Osteocyte (in vitro differentiated cells): Measurements from ENCODE around the gene ACR. TPM values are rescaled to one million over a fixed set of nuclear protein-coding genes. Genes with fewer than 3 reads are reported as not detected.

Source experiments
- DNase-seq: peaks from one replicate; pipeline ENCODE4 v3.0.0; 2021; ENCODE audit warnings: mixed read lengths; ENCODE audit not compliant: unreplicated experiment; ENCODE audit errors: extremely low spot score
- H3K27ac Mint-ChIP-seq: one replicate; pipeline ENCODE4 v1.8.0; 2021; ENCODE audit warnings: mild to moderate bottlenecking, mixed read lengths; ENCODE audit not compliant: unreplicated experiment
- H3K27me3 Mint-ChIP-seq: one replicate; pipeline ENCODE4 v1.8.0; 2021; ENCODE audit warnings: mixed read lengths; ENCODE audit not compliant: unreplicated experiment
- H3K36me3 Mint-ChIP-seq: one replicate; pipeline ENCODE4 v1.8.0; 2021; ENCODE audit warnings: mixed read lengths; ENCODE audit not compliant: unreplicated experiment
- H3K4me1 Mint-ChIP-seq: one replicate; pipeline ENCODE4 v1.8.0; 2021; ENCODE audit warnings: mixed read lengths; ENCODE audit not compliant: unreplicated experiment
- H3K4me3 Mint-ChIP-seq: one replicate; pipeline ENCODE4 v1.8.0; 2021; ENCODE audit warnings: mild to moderate bottlenecking, moderate library complexity, mixed read lengths; ENCODE audit not compliant: unreplicated experiment
- H3K9me3 Mint-ChIP-seq: one replicate; pipeline ENCODE4 v1.8.0; 2021; ENCODE audit warnings: mixed read lengths; ENCODE audit not compliant: unreplicated experiment
- total RNA-seq: library from RNA; stranded (reverse); gene quantifications from 2 replicates; pipeline ENCODE4 v1.2.1, GENCODE V29; 2021
- TF ChIP-seq, protein P1 (sequence below): fragments of 200-600 bp; sonication (generic); IDR thresholded peaks from 2 replicates; pipeline ENCODE4 v1.5.0; 2021; ENCODE audit warnings: antibody characterized with exemption, mild to moderate bottlenecking, moderate library complexity

Gene ACR
- total RNA-seq, 1 donor from 2014 or later: not detected

DNA sequence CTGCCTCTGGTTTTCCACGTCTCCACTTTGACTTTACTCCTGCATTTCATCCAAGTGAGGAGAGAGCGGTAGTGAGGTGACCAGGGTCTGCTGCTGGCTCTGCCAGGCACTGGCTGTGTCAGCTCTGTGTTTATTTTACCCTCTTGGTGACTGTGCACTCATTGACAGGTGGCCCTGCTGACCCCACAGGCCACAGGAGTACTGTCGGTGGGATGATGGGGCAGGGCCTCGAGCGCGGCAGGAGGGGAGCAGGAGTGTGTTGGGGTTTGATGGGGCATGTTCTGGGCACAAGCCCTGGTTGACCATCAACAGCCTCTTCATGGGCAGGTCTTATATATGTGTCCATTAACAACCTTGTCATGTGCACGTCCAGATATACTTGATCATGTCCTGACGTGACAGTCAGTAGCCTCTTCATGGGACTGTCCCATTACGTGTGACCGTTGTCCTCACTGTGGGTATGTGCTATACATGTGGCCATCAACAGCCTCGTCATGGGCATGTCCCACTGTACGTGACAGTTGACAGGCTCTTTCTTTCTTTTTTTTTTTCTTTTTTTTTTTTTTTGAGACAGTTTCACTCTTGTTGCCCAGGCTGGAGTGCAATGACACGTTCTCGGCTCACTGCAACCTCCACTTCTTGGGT is 31.4 kb upstream of the ACR start:
- DNase-seq: no peak
- Mint-ChIP-seq H3K9me3 (no peaks in the 10 kb centered on the region), H3K4me1 (peaks cover 21% of the 10 kb centered on the region), H3K27me3 (no peaks in the 10 kb centered on the region), H3K36me3 (no peaks in the 10 kb centered on the region), H3K4me3 (peak overlapping the region; percentile 7), H3K27ac (no peak overlapping the region)
- TF ChIP-seq, protein P1, sequence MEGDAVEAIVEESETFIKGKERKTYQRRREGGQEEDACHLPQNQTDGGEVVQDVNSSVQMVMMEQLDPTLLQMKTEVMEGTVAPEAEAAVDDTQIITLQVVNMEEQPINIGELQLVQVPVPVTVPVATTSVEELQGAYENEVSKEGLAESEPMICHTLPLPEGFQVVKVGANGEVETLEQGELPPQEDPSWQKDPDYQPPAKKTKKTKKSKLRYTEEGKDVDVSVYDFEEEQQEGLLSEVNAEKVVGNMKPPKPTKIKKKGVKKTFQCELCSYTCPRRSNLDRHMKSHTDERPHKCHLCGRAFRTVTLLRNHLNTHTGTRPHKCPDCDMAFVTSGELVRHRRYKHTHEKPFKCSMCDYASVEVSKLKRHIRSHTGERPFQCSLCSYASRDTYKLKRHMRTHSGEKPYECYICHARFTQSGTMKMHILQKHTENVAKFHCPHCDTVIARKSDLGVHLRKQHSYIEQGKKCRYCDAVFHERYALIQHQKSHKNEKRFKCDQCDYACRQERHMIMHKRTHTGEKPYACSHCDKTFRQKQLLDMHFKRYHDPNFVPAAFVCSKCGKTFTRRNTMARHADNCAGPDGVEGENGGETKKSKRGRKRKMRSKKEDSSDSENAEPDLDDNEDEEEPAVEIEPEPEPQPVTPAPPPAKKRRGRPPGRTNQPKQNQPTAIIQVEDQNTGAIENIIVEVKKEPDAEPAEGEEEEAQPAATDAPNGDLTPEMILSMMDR: no peak

GRCh38 chr22:50708474-50708873 is 29.5 kb upstream of the ACR start:
- TF ChIP-seq, protein P1: no peak
- Mint-ChIP-seq H3K4me1 (peaks cover 16% of the 10 kb centered on the region), H3K36me3 (no peaks in the 10 kb centered on the region), H3K27me3 (no peaks in the 10 kb centered on the region), H3K4me3 (no peak overlapping the region), H3K27ac (peak overlapping the region; percentile 5), H3K9me3 (no peaks in the 10 kb centered on the region)
- no peak for DNase-seq

DNA sequence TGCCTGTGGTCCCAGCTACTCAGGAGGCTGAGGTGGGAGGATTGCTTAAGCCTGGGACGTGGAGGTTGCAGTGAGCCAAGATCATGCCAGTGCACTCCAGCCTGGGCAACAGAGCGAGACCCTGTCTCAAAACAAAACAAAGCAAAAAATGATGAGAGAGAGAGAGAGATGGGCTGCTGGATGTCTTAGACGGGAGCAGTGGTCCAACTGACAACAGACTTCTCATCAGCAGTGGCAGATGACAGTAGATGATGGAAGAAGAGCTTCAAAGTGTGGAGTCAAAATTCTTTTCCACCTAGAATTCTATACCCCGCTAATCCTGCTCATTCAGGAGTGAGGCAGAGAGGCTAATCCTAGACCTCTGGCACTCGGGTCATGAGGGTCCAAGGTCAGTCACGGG is 29.0 kb upstream of the ACR start:
- H3K27ac Mint-ChIP-seq: no peak overlapping the region
- peaks cover 16% of the 10 kb centered on the region for H3K4me1 Mint-ChIP-seq
- no peaks in the 10 kb centered on the region for H3K27me3 Mint-ChIP-seq
- no peak overlapping the region for H3K4me3 Mint-ChIP-seq
- TF ChIP-seq, protein P1: no peak
- no peaks in the 10 kb centered on the region for H3K9me3 Mint-ChIP-seq
- no peaks in the 10 kb centered on the region for H3K36me3 Mint-ChIP-seq
- DNase-seq: no peak

DNA sequence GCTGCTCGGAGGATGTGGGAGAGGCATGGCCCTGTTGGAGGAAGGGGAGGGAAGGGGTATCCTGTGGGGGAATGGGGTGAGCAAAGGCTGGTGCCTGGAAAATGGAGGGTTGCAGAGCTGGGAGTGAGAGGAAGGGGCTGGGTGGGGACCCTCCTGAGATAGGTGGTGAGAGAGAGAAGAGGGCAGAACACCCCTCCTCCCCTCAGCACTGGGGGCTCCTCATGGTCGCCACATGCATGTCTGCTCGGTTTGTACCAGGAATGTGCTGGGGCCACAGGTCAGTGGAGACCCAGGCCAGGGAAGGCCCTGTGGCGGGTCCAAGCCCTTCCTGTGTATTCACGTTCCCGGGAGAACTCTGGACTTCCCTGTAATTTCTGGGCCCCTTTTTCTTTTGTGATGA is 27.8 kb upstream of the ACR start:
- Mint-ChIP-seq H3K36me3 (no peaks in the 10 kb centered on the region), H3K9me3 (no peaks in the 10 kb centered on the region), H3K27me3 (no peaks in the 10 kb centered on the region), H3K27ac (no peak overlapping the region), H3K4me1 (peaks cover 16% of the 10 kb centered on the region), H3K4me3 (no peak overlapping the region)
- TF ChIP-seq, protein P1: no peak
- DNase-seq: no peak

- peaks cover 16% of the 10 kb centered on the region for H3K4me1 Mint-ChIP-seq
- DNase-seq: no peak
- H3K27me3 Mint-ChIP-seq: no peaks in the 10 kb centered on the region
- no peak overlapping the region for H3K27ac Mint-ChIP-seq
- no peaks in the 10 kb centered on the region for H3K36me3 Mint-ChIP-seq
- TF ChIP-seq, protein P1: no peak
- no peaks in the 10 kb centered on the region for H3K9me3 Mint-ChIP-seq
- no peak overlapping the region for H3K4me3 Mint-ChIP-seq
Observed at GRCh38 chr22:50710886-50711285, 27.1 kb upstream of the ACR start.
